ENCODE data around the gene RBM24.
A peak's percentile ranks its signal among the peaks of the same experiment; 100 is the strongest.

The RBM24 gene

GRCh38 chr6:17281100-17281496 lies at the start of gene RBM24:
TSS of gene RBM24 (plus strand) at chr6:17281361. CDS start at chr6:17281582, 221 bp downstream.
- DNase-seq: peak; percentile 64

GRCh38 chr6:17233531-17233930 lies 47.6 kb upstream of the RBM24 start:
- no peak for DNase-seq

- no peak for DNase-seq
Observed at GRCh38 chr6:17237246-17237645, 43.9 kb upstream of the RBM24 start.

- DNase-seq: no peak
Observed at GRCh38 chr6:17239260-17239659, 41.9 kb upstream of the RBM24 start.

- DNase-seq: no peak
Observed at GRCh38 chr6:17240803-17241500, 40.2 kb upstream of the RBM24 start.

- no peak for DNase-seq
Observed at GRCh38 chr6:17242087-17242486, 39.1 kb upstream of the RBM24 start.

- DNase-seq: no peak
Observed at GRCh38 chr6:17250237-17250636, 30.9 kb upstream of the RBM24 start.

GRCh38 chr6:17251953-17252352 lies 29.2 kb upstream of the RBM24 start:
- no peak for DNase-seq

GRCh38 chr6:17258749-17259148 lies 22.4 kb upstream of the RBM24 start:
- DNase-seq: no peak

- no peak for DNase-seq
Observed at GRCh38 chr6:17265570-17265969, 15.6 kb upstream of the RBM24 start.

- no peak for DNase-seq
Observed at GRCh38 chr6:17267566-17267965, 13.6 kb upstream of the RBM24 start.

- no peak for DNase-seq
Observed at GRCh38 chr6:17268114-17268513, 13.0 kb upstream of the RBM24 start.

GRCh38 chr6:17269840-17270239 lies 11.3 kb upstream of the RBM24 start:
- DNase-seq: no peak

GRCh38 chr6:17271628-17272027 lies 9.5 kb upstream of the RBM24 start:
- no peak for DNase-seq

GRCh38 chr6:17276766-17277165 lies 4.4 kb upstream of the RBM24 start:
- DNase-seq: no peak

- no peak for DNase-seq
Observed at GRCh38 chr6:17277256-17277655, 3.9 kb upstream of the RBM24 start.

GRCh38 chr6:17278289-17279063 lies 2.7 kb upstream of the RBM24 start:
- no peak for DNase-seq

- DNase-seq: no peak
Observed at GRCh38 chr6:17280138-17280537, 1.0 kb upstream of the RBM24 start.

- DNase-seq: peak; percentile 28
Observed at GRCh38 chr6:17280552-17281090, 540 bp upstream of the RBM24 start.

- DNase-seq: peak; percentile 24
Observed at GRCh38 chr6:17281497-17282481, 628 bp downstream of the RBM24 start.

GRCh38 chr6:17283074-17283473 lies 1.9 kb downstream of the RBM24 start:
- DNase-seq: no peak

GRCh38 chr6:17289630-17290061 lies 8.5 kb downstream of the RBM24 start:
- no peak for DNase-seq

GRCh38 chr6:17291778-17292177 lies 10.6 kb downstream of the RBM24 start:
- no peak for DNase-seq
